ENCODE results near the gene PCCA.
"Not testable (repeated sequence)": the region's sequence is repeated elsewhere in the genome, so short reads cannot be mapped to it uniquely, and the experiment has no call there.

Gene PCCA

DNA sequence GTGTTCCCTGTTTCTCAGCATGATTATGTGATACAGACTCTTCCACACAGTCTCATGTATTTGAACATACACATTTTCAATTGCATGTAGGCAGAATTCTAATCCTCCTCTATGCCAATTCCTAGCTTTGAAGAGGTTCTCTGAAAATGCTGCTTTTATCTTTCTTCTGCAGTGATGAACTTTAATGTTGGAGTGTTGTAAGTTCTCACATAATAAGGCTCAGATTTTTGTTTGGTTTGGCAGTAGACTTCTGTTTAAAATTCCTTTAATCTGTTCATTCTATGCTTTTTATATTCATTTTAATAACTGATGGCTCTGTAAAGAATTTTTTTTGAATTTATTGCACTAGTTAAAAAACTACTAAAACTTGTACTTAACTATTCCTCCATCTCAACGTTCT is 273.9 kb downstream of the PCCA start:
- no peak for DNase-seq (ENCODE audit: low read depth in 2 of 2)

GRCh38 chr13:100363285-100363711 is 274.4 kb downstream of the PCCA start:
- no peak for DNase-seq (ENCODE audit: low read depth in 2 of 2)

- DNase-seq (ENCODE audit: low read depth in 2 of 2) = no peak
These were observed 275.0 kb downstream of the PCCA start for GRCh38 chr13:100363874-100364273.

DNA sequence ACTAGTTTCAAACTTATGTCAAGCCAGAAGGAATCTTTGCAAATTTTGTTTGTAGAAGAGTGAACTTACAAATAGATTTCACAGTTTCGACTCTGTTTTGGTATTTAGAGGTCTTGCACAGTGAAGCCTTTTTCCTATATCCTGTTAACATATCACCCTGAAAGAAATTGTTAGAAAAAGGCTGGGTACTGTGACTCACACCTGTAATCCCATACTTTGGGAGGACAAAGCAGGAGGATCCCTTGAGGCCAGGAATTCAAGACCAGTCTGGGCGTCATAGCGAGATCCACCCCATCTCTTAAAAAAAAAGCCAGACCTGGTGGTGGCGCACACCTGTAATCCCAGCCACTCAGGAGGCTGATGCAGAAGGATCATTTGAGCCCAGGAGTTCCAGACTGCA is 275.7 kb downstream of the PCCA start:
- DNase-seq (ENCODE audit: low read depth in 2 of 2) = no peak

DNA sequence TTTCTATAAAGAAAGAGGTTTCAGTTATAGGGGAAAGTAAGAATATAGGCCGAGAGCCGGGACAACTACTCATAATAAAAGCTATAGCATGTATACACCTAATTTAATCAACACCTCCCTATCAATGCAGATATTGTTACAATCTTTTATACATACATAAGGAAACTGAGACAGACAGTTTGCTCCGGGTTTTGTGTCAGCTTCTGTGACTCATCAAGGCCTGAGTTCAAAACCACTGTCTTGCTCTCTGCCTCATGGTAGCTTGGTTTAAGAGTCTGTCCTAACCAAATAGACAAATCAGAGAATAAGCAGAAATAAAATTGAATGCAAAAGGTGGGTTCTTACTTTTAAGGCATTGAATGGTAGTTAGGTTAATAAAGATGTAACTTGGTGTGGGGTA is 276.8 kb downstream of the PCCA start:
- no peak for DNase-seq (ENCODE audit: low read depth in 2 of 2)

DNA sequence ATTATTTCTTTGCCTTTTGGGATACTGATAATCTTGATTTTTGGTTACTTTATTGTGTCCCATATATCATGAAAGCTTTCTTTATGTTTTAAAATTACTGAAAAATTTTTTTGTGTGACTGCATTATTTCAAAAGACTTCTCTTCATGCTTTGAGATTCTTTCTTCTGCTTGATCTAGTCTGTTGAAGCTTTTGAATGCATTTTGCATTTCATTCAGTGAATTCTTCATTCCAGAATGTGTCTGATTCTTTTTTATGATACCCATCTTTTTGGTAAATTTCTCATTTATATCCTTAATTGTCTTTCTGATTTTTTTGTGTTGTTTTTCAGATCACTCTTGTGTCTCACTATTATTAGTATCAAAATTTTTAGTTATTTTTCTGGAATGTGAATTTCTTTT is 289.6 kb downstream of the PCCA start:
- no peak for DNase-seq (ENCODE audit: low read depth in 2 of 2)

GRCh38 chr13:100381595-100382224 is 292.8 kb downstream of the PCCA start:
- no peak for DNase-seq (ENCODE audit: low read depth in 2 of 2)

DNA sequence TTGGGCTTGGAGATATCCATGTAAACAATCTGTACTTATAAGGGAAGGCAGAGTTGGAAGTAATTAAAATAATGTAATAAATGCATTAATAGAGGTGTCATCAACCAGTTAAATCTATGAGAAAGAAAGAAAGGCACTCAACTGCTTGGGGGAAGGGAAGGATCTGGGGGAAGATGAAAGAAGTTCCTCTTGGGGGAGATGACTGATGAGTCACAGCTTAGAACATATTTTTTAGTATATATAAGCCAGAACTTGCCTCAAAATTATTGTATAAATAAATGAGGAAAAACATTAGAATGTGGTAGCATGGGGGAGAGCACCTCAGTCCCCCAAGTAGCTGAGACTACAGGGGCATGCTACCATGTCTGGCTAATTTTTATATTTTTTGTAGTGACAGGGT is 293.9 kb downstream of the PCCA start:
- DNase-seq (ENCODE audit: low read depth in 2 of 2) = no peak

- DNase-seq (ENCODE audit: low read depth in 2 of 2) = no peak
These were observed 298.5 kb downstream of the PCCA start for GRCh38 chr13:100387416-100387815.

- DNase-seq (ENCODE audit: low read depth in 2 of 2) = not testable (repeated sequence)
These were observed 299.3 kb downstream of the PCCA start for GRCh38 chr13:100388150-100388549.

GRCh38 chr13:100388923-100389322 is 300.0 kb downstream of the PCCA start:
- no peak for DNase-seq (ENCODE audit: low read depth in 2 of 2)

DNA sequence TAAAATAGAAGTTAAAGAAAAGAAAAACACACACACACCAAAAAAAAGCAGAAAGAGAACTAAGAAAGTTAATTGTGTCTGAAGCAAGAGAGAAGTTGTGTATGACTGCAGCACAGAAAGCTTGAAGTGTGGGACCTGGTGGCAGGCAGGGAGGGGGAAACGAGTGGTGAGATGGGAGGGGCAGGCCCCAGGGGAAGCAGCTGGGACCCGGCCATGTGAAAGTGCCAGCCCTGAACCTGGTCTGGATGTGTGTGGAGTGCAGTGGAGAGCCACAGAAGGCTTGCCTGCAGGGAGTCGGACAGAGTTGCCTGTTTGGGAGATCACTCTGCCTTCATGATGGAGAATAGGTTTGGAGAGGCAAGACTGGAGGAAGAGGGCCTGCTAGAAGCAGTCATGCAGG is 300.7 kb downstream of the PCCA start:
- DNase-seq (ENCODE audit: low read depth in 2 of 2) = no peak

GRCh38 chr13:100392709-100393630 is 304.1 kb downstream of the PCCA start:
- peak; percentile 54 to 69 for DNase-seq (ENCODE audit: low read depth in 2 of 2)

- DNase-seq (ENCODE audit: low read depth in 2 of 2) = no peak
These were observed 305.3 kb downstream of the PCCA start for GRCh38 chr13:100394005-100394695.

DNA sequence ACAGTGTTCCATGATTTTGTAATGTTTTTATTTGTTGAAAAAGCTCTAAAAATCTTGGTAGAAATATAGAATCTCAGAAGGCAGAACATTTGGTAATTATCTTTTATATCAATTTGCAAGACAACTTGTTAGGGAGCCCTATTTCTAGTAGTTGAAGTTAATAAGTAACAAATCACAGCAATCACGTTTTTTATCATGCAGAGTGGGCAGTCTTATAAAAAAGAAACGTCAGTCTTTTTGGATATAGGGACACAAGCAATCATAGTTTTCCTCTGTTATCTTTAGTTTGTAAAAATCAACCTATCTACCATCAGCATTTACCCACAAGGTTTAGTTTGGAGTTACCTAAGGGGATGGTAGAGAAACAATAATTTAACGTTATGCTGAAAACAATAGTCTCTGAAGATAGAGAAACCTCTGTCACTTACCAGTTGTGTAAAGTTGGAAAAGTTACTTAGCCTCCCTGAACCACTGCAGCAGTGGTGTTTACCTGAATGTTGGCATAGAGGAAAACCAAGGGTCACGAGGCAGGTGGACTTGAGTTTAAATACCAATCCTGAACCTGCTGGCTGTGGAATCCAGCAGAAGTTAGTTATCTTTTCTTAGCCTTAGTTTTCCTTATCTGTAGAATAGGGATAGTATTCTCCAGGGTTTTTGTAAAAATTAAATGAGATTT is 306.9 kb downstream of the PCCA start:
- no peak for DNase-seq (ENCODE audit: low read depth in 2 of 2)

DNA sequence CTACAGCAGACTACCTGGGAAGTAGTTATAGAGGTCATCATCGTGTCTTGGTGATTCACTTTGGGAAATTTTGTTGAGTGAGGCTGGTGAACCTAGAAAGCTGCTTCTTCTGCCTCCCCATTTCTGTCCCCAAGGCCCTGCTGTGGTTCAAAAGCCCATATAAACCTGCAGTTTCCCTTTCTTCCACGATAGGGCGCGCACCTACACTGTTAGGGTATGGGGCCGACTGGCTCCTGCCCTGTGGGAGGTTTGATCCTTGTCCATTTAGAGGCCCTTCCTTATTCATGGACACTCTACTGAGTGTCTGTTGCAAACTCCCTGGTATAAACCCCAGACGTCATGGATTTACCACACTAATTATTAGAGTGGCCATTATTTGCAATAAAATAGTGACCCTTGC is 307.9 kb downstream of the PCCA start:
- no peak for DNase-seq (ENCODE audit: low read depth in 2 of 2)

DNA sequence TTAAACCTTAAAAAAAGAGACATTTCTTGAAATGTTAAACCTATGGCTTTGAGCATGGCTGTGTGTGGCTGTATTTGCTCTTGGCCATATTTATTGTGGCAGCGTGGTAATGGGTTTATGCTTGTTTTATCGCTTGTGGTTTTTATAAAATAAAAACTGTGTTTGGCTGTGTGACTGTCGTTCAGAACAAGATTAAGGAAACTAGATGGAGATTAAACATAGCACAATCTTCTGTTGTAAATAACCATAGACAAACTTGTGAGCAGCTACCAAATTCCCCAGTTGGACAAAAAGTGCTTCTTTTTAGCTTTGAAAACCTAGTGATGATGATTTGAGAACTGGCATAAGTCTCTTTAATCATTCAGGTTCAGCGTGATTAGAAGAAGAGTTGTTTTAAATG is 308.7 kb downstream of the PCCA start:
- no peak for DNase-seq (ENCODE audit: low read depth in 2 of 2)

- no peak for DNase-seq (ENCODE audit: low read depth in 2 of 2)
These were observed 309.5 kb downstream of the PCCA start for GRCh38 chr13:100398360-100398759.

DNA sequence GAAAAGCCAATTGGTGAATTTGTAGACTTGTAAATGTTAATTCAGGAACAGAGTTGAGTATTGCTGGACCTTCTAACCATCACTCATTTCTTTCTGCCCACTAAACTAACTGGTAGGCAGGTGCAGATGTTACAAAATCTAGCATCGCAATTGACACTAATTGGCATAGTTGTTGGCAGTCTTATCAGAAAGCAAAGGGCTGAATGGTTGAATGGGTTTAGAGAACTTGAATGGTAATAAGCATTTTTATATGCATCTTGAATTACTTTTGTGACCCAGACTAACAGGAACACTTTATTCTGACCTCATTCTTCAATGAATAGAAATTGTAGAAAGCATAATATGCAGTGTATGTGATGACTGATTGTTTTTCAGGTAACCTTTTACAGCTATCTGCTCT is 310.6 kb downstream of the PCCA start:
- DNase-seq (ENCODE audit: low read depth in 2 of 2) = no peak

DNA sequence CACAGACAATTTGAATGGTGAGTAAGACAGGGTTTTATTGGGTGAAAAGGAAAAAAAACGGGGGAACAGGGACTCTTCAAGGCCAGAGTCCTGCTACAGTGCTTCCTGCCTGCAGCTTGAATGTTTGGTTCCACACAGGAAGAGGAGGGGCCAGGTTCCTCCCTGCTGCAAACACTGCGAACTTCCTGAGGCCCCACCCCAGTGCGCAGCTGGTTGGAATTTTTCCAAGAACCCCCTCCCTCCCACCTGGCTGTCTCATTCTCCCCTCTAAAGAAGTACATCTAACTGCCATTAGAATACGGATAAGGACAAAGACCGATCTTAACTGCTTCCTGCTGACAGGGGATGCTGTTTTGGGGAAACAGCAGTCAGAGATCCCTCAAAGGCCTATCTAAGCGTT is 314.8 kb downstream of the PCCA start:
- DNase-seq (ENCODE audit: low read depth in 2 of 2) = no peak

DNA sequence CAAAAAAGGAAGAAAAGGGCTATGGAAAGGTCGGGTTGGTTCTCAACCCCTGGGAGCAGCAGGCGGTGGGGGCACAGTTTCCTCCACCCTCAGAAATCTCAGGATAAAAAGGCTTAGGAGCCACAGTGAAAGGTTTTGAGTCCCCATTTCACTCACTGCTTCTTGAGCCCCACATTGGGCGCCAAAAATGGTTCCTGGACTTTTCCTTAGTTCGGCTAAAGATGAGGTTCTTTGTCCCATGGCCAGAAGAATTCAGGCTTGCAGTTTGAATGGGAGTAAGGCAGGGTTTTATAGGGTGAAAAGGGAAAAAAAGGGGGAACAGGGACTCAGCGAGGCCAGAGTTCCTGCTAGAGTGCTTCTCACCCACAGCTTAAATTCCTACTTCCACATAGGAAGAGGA is 320.2 kb downstream of the PCCA start:
- DNase-seq (ENCODE audit: low read depth in 2 of 2) = no peak

GRCh38 chr13:100423375-100423774 is 334.5 kb downstream of the PCCA start:
- DNase-seq (ENCODE audit: low read depth in 2 of 2) = no peak

Data from stimulated activated CD8-positive, alpha-beta memory T cell treated with anti-CD3 and anti-CD28 coated beads, Interleukin-7, amount 100 ng/mL, for 4 hours (primary cell).